Muscle of back (tissue), 11 donors: Measurements from ENCODE around the gene TENM3. TPM values are rescaled to one million over a fixed set of nuclear protein-coding genes. Genes with fewer than 3 reads are reported as not detected.

Experiments
- DNase-seq, 3 donors: peaks; one replicate each; pipeline versions ENCODE4 v3.0.0 to v3.0.0-alpha.2; 2013
- polyA plus RNA-seq, 10 donors: library from polyadenylated mRNA; unstranded; fragments of 120-200 nt; gene quantifications; one replicate each; pipeline ENCODE4 v1.2.1, GENCODE V29; 2013; ENCODE audit not compliant: insufficient read length in 10 of 10

Gene TENM3
- polyA plus RNA-seq, 10 donors, result 9.2 to 23.1 (median 15.7) TPM

DNA sequence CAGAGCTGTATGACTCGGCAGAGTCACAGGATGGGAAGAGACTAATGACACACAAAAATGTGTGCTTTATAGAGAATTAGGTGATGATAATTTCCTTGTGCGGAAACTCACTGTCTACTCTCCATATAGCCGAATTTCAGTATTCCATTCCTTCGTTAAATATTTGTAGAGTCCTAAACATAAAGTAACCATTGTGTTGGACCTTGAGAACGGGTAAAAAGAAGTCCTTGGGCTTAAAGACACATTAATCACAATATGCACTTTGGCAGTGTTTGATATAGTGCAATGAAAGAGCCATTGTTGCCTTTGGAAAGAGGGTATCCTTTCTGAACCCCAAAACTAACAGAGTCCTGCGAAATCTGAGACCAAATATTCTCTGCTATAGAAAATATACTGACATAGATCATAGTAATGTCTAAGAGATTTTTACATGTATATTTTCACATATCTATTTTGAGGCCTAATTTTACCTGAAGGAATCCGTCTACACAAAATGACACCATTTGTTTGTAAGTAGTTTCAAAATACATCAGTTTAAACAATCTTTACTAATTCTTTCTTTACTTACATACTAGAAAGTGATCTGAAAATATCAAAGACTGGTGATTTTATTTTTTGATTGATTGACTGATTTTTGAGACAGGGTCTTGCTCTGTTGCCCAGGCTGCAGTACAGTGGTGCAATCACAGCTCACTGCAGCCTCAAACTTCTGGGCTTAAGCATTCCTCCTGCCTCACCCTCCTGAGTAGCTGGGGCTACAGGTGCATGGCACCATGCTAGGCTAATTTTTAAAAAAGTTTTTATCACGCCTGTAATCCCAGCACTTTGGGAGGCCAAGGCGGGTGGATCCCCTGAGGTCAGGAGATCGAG is 377.1 kb downstream of the TENM3 start:
- DNase-seq, result no peak

DNA sequence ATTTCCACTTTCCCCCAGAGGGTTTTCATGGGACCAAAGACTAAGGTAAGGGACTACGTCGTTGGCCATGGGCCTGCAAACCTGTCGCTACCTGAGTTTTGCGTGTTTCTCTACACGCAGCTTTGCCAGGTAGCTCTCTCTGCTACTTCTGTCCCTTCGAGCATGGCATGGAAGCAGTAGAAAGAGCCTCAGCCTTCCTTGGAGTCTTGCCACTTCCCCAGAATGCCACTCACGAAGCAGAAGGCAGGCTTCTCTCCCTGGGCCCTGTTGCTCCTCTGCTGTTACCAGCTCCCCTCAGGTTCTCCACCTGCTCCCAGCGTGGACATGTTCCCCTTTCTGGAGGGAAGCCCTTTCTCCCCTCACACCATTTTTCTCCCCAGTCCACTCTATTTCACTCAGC is 381.1 kb downstream of the TENM3 start:
- no peak for DNase-seq

DNA sequence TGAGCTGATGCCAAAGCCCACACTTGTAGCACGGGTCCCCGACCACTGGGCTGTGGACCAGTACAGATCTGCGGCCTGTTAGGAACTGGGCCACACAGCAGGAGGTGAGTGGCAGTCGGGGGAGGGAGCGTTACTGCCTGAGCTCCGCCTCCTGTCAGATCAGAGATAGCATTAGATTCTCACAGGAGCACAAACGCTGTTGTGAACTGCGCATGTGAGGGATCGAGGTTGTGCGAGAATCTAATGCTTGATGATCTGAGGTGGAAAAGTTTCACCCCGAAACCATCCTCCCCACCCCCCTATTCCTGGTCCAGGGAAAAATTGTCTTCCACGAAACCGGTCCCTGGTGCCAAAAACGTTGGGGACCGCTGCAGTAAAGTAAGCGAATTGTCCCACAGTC is 382.0 kb downstream of the TENM3 start:
- no peak for DNase-seq

DNA sequence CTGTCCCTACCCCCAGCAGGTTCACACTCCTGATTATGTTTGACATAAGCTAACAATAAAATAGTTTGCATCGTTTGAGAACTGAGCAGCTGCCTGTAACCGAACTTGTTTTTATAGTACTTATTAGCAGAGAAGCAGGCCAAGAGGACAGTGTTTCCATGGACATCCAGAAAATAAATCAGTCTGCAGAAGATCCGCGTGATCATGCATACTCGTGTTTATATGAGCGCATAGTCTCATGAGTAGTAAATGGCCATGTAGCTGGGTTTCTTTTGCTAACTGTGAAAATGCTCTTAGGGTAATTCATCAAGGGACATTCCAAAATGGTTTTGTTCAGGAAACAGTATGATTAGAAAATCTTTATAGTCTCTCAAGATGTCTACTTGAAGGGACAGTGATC is 384.8 kb downstream of the TENM3 start:
- DNase-seq, result peak in 1 of 3 donors; percentile 40

GRCh38 chr4:182628544-182628943 is 385.3 kb downstream of the TENM3 start:
- DNase-seq, result no peak

GRCh38 chr4:182629096-182629495 is 385.9 kb downstream of the TENM3 start:
- no peak for DNase-seq

- no peak for DNase-seq
Observed at GRCh38 chr4:182640491-182640890, 397.3 kb downstream of the TENM3 start.

GRCh38 chr4:182640932-182641331 is 397.7 kb downstream of the TENM3 start:
- no peak for DNase-seq

DNA sequence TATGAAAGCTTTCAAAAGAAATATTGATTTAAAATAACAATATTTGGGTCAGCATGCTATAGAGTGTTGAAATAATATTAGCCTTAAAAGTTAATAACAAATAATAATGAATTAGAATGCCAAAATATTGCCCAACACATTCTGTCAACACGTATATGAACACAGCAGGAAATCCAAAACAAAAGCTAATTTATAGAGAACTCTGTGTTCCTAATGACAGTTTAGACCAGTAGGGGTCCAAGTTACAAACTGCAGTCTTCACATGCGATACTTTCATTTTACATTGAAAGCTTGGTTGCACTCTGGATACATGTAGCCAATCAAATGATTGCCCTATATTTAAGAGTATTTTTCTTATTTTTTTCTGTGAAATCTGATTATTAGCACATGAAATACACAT is 399.6 kb downstream of the TENM3 start:
- DNase-seq, result peak in 2 of 3 donors; percentile 6 to 27

GRCh38 chr4:182643801-182644682 is 400.8 kb downstream of the TENM3 start:
- DNase-seq, result peak in 2 of 3 donors; percentile 7 to 71

- peak in 1 of 3 donors; percentile 39 for DNase-seq
Observed at GRCh38 chr4:182644683-182645050, 401.5 kb downstream of the TENM3 start.

DNA sequence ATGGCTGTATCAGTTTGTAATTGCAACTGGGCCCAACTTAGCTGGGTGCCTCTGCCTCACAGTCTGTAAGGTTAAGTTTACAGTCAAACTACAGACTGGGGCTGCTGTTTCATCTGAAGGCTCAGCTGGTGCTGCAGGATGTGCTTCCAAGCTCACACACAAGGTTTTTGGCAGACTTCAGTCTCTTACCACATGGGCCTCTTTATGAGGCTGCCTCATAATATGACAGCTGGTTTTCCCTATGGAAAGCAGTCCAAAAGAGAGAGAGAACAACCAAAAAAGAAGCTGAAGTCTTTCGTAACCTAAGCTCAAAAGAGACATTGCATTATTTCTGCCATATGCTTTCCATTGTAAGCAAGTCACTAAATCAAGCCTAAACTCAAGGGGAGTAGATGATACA is 402.3 kb downstream of the TENM3 start:
- DNase-seq, result no peak

GRCh38 chr4:182647646-182648300 is 404.6 kb downstream of the TENM3 start:
- DNase-seq, result no peak

DNA sequence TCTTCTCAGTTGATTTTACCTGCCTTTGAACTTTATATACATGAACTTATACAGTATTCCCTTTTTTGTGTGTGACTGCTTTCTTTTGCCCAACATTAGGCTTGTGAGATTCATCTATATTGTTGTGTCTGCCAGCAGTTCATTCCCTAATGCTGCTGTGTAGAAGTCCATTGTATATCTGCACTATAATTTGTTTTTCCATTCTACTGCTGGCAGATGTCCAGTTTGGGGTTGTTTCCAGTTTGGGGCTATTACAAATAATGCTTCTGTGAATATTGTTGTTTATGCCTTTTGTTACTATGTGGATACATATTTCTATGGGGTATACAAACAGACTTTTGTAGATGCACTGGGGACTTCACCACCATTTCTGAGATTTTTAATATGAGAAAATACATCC is 405.6 kb downstream of the TENM3 start:
- DNase-seq, result peak; percentile 16 to 60 (median 20)

DNA sequence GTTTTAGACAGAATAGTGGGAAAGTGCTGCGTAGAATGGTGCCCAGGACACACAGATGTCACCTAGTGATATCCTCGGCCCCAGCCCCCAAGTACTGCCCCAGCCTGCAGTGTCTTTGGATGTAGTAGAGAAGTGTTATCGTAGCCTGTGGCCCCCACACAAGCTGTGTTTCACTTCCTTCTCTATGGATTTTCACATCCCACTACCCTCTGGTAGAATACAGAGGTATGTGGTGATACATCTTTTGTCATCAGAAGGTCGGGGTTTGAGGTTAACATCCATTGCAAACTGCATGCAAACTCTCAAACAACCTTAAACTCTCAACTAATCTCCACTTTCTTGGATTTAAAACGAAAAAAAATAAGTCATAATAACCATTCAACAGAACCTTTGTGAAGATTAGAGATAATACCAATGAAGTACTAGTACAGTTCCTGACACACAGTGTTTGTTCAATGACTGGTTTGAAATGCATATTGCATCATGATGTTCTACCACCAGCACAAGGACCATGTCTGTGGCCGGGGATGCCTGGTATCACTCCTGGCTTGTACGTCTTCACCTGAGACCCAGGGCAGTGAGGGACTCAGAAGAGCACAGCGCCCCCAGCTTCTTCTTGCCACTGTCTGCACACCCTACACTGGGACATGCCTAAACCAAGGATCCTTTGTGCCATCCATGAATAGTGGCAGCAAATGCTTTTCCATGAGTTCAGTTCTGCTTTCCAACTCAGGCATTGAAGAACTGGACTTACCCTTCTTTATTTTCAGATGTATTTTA is 406.7 kb downstream of the TENM3 start:
- no peak for DNase-seq

- DNase-seq, result peak in 1 of 3 donors; percentile 23
Observed at GRCh38 chr4:182653596-182653995, 410.4 kb downstream of the TENM3 start.

GRCh38 chr4:182655340-182655739 is 412.1 kb downstream of the TENM3 start:
- no peak for DNase-seq

DNA sequence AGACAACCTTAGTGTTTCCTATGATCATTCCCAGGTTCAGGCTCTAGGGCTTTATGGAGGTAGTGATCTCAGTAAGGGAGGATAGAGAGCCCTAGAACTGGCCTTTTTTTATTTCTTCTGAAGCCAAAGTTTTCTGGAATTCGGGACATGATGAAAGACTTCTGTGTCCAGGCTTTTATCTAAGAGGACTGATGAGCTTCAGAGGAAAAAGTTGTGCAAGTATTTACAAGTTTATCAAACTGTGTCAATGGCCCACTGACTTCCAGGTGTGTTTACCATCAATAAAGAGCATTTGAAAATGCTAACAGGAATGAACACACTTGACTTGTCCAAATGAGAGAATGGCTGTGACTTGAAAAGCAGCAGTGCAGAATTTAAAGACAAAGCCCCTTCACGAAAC is 419.3 kb downstream of the TENM3 start:
- no peak for DNase-seq

- DNase-seq, result no peak
Observed at GRCh38 chr4:182671231-182671630, 428.0 kb downstream of the TENM3 start.

DNA sequence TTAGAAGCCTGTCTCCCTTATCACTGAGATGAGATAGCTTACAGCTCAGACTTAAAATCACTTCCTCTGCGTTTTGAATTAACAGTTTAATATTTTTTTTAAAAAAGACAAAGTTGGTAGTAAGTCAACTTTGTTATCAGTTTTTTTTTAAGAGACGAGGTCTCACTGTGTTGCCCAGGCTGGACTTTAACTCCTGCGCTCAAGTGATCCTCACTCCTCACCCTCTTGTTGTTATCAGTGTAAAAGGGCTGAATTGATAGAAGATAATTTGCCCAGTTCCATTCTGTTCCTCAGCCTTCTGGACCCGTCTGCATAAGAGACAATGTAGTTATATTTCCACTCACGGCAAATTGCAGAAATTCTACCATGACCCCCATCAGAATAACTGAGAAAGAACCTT is 428.5 kb downstream of the TENM3 start:
- no peak for DNase-seq

DNA sequence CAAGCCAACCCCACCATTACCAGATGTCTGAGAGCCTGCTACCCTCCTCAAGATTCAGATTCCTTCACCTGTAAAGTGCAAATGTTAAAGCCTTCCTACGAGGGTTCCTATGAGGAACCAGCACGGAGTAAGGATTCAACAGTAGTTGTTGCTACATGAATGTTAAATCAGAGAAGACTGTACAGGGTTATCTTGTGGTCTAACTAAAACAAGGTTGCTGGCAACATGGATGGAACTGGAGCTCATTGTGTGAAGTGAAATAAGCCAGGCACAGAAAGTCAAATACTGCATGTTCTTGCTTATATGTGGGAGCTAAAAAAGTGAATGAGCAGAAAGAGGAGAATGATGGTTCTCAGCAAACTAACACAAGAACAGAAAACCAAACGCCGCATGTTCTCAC is 435.4 kb downstream of the TENM3 start:
- DNase-seq, result no peak

GRCh38 chr4:182679533-182679932 is 436.3 kb downstream of the TENM3 start:
- DNase-seq, result no peak
